Measurements from ENCODE around the gene HTT. TPM values are rescaled to one million over a fixed set of nuclear protein-coding genes. Genes with fewer than 3 reads are reported as not detected.

The HTT gene
- total and polyA plus RNA-seq, 12 donors, result 16.1 to 77.1 (median 47.1) TPM

GRCh38 chr4:3250956-3251690, 176.6 kb downstream of the HTT start:
- no peak overlapping the region for H3K4me3 ChIP-seq

GRCh38 chr4:3251691-3252479, 177.4 kb downstream of the HTT start:
- no peaks in the 10 kb centered on the region for H3K4me1 ChIP-seq (replicated peaks in 1 of 2)
- intact Hi-C loops (cut with DNase I), result no loop called here
- TF ChIP-seq CTCF (IDR thresholded peaks at IDR 0.05), result no peak
- TF ChIP-seq POLR2A (IDR thresholded peaks at IDR 0.05), result no peak
- H3K36me3 ChIP-seq (replicated peaks in 1 of 2), result no peaks in the 10 kb centered on the region
- no peak overlapping the region for H3K4me3 ChIP-seq
- DNase-seq, result peak in 3 of 7 donors; percentile 4 to 10 (median 5)
- WGBS, 4 donors, result 89 to 95% (median 95%) methylated on average over 6 to 11 of the region's 11 CpGs
- no peaks in the 10 kb centered on the region for H3K27me3 ChIP-seq
- no peak overlapping the region for H3K27ac ChIP-seq
- no peaks in the 10 kb centered on the region for H3K9me3 ChIP-seq (replicated peaks in 1 of 3)

More at GRCh38 chr4:3250956-3251690, 176.6 kb downstream of the HTT start:
- intact Hi-C loops (cut with DNase I), result no loop called here
- no peaks in the 10 kb centered on the region for H3K9me3 ChIP-seq (replicated peaks in 1 of 3)
- H3K27ac ChIP-seq, result no peak overlapping the region
- TF ChIP-seq CTCF (IDR thresholded peaks at IDR 0.05) (no peak), POLR2A (IDR thresholded peaks at IDR 0.05) (no peak)
- no peaks in the 10 kb centered on the region for H3K27me3 ChIP-seq
- H3K4me1 ChIP-seq (replicated peaks in 1 of 2), result no peaks in the 10 kb centered on the region
- H3K36me3 ChIP-seq (replicated peaks in 1 of 2), result no peaks in the 10 kb centered on the region
- no peak for DNase-seq
- WGBS, 4 donors, result 88 to 97% (median 93%) methylated on average over 10 to 19 of the region's 19 CpGs

GRCh38 chr4:3252480-3252828, 178.0 kb downstream of the HTT start:
- peak in 1 of 7 donors; percentile 8 for DNase-seq
- Histone ChIP-seq H3K27me3 (no peaks in the 10 kb centered on the region), H3K9me3 (replicated peaks in 1 of 3) (no peaks in the 10 kb centered on the region), H3K4me1 (replicated peaks in 1 of 2) (no peaks in the 10 kb centered on the region), H3K36me3 (replicated peaks in 1 of 2) (no peaks in the 10 kb centered on the region), H3K4me3 (no peak overlapping the region), H3K27ac (no peak overlapping the region)
- no peak for TF ChIP-seq CTCF (IDR thresholded peaks at IDR 0.05)
- no peak for TF ChIP-seq POLR2A (IDR thresholded peaks at IDR 0.05)
- 83 to 90% (median 89%) methylated on average over 3 of the region's 3 CpGs for WGBS, 4 donors
- intact Hi-C loops (cut with DNase I), result no loop called here

GRCh38 chr4:3252831-3253641, 178.6 kb downstream of the HTT start:
- H3K27ac ChIP-seq, result no peak overlapping the region
- peak in 4 of 7 donors; percentile 5 to 24 (median 10) for DNase-seq
- no peak overlapping the region for H3K4me3 ChIP-seq
- 89 to 93% (median 92%) methylated on average over 38 of the region's 38 CpGs for WGBS, 4 donors
- intact Hi-C loops (cut with DNase I), result no loop called here
- no peaks in the 10 kb centered on the region for H3K4me1 ChIP-seq (replicated peaks in 1 of 2)
- H3K36me3 ChIP-seq (replicated peaks in 1 of 2), result no peaks in the 10 kb centered on the region
- no peaks in the 10 kb centered on the region for H3K27me3 ChIP-seq
- H3K9me3 ChIP-seq (replicated peaks in 1 of 3), result no peaks in the 10 kb centered on the region
- TF ChIP-seq POLR2A (IDR thresholded peaks at IDR 0.05) (no peak), CTCF (IDR thresholded peaks at IDR 0.05) (no peak)

All from adrenal gland (tissue), 12 donors.